Activated naive CD4-positive, alpha-beta T cell treated with anti-CD3 and anti-CD28 coated beads, Interleukin-2, amount 10 ng/mL, durations not matched to agents 7 days and 5 days (primary cell): Measurements from ENCODE around the gene AGPAT4.
A peak's percentile ranks its signal among the peaks of the same experiment; 100 is the strongest.
"Not testable (repeated sequence)": the region's sequence is repeated elsewhere in the genome, so short reads cannot be mapped to it uniquely, and the experiment has no call there.

Source experiments
- CTCF ChIA-PET: fragments of 350-600 bp; sonication (Branson Sonifier 250); formaldehyde crosslinking; loops from one replicate; lab custom pipeline; 2021; ENCODE audit warnings: antibody characterized with exemption; lab: Charles Lee
- DNase-seq: peaks from one replicate; pipeline ENCODE4 v3.0.0-alpha.2; 2020
- H3K27ac Mint-ChIP-seq: one replicate; pipeline ENCODE4 v1.8.0; 2021; ENCODE audit warnings: mild to moderate bottlenecking, moderate library complexity, mixed read lengths
- H3K27me3 Mint-ChIP-seq: one replicate; pipeline ENCODE4 v1.8.0; 2021; ENCODE audit warnings: mild to moderate bottlenecking, mixed read lengths
- H3K36me3 Mint-ChIP-seq: one replicate; pipeline ENCODE4 v1.8.0; 2021; ENCODE audit warnings: mixed read lengths
- H3K4me1 Mint-ChIP-seq: one replicate; pipeline ENCODE4 v1.8.0; 2021; ENCODE audit warnings: mixed read lengths
- H3K4me3 Mint-ChIP-seq: one replicate; pipeline ENCODE4 v1.8.0; 2021; ENCODE audit warnings: mild to moderate bottlenecking, moderate library complexity, mixed read lengths
- H3K9me3 Mint-ChIP-seq: one replicate; pipeline ENCODE4 v1.8.0; 2021; ENCODE audit warnings: mixed read lengths

The AGPAT4 gene

GRCh38 chr6:161198783-161199460, 74.9 kb downstream of the AGPAT4 start:
- H3K27ac Mint-ChIP-seq = no peak overlapping the region
- DNase-seq = no peak
- no peaks in the 10 kb centered on the region for H3K4me1 Mint-ChIP-seq
- H3K4me3 Mint-ChIP-seq = no peak overlapping the region
- no peaks in the 10 kb centered on the region for H3K27me3 Mint-ChIP-seq
- H3K36me3 Mint-ChIP-seq = no peaks in the 10 kb centered on the region
- peaks cover 4% of the 10 kb centered on the region for H3K9me3 Mint-ChIP-seq
- CTCF ChIA-PET = no interaction called here

GRCh38 chr6:161198176-161198575, 75.7 kb downstream of the AGPAT4 start:
- H3K4me3 Mint-ChIP-seq = no peak overlapping the region
- H3K4me1 Mint-ChIP-seq = no peaks in the 10 kb centered on the region
- no peaks in the 10 kb centered on the region for H3K36me3 Mint-ChIP-seq
- no peak for DNase-seq
- CTCF ChIA-PET = no interaction called here
- no peak overlapping the region for H3K27ac Mint-ChIP-seq
- peaks cover 4% of the 10 kb centered on the region for H3K9me3 Mint-ChIP-seq
- no peaks in the 10 kb centered on the region for H3K27me3 Mint-ChIP-seq

DNA sequence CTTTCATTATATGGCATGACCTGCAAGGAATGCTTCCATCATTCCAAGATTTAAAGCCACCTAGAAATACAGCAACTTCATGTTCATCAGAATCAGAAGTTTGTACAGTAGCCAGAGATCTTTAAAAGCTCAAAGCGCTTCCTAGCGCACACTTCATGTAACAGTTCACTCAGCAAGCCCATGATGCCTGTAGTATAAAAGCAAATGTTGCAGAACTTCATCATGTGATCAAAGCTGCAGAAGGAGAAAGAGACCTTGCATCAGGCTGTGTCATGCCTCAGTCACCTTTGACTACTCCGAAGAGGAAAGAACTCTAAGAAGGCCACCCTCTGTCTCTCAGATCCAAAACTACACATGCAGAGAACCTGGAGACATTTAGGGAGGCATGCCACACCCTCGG, 78.5 kb downstream of the AGPAT4 start:
- Mint-ChIP-seq H3K27me3 (no peaks in the 10 kb centered on the region), H3K36me3 (no peaks in the 10 kb centered on the region), H3K27ac (no peak overlapping the region), H3K4me3 (no peak overlapping the region), H3K9me3 (peaks cover 12% of the 10 kb centered on the region), H3K4me1 (no peaks in the 10 kb centered on the region)
- CTCF ChIA-PET = no interaction called here
- no peak for DNase-seq

GRCh38 chr6:161194374-161194773, 79.5 kb downstream of the AGPAT4 start:
- no peak overlapping the region for H3K27ac Mint-ChIP-seq
- CTCF ChIA-PET = no interaction called here

DNA sequence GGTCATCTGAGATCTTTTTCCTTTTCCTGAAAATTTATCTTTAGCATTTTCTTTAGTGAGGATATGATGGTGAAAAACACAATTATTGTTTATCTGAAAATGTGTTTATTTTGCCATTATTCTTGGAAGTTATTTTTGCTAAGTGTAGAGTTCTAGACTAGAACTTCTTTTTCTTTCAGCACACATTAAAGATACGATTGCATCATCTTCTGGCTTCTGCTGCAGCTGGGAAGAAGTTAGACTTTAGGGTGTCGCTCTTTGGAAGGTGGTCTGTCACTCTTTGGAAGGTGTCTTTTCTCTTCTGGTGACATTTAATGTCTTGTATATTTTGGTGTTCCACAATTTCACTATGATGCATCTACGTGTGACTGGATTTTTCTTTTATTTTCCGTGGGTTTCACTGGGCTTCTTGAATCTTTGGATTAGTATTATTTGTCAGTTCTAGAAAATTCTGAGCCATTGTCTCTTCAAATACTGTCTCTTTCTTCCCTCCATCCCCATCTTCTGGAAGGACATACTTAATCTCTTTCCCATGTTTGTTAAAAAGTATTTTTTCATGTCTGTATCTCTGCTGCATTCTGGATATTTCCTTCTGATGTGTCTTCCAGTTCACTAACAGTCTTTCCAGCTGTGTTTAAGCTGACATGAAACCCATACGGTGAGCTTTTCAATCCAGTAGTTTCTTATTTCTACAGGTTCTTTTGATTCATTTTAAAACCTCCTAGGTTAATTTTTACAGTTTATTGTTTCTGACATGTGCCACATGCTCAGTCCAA, 81.0 kb downstream of the AGPAT4 start:
- Mint-ChIP-seq H3K36me3 (no peaks in the 10 kb centered on the region), H3K9me3 (peaks cover 12% of the 10 kb centered on the region), H3K4me3 (no peak overlapping the region), H3K4me1 (no peaks in the 10 kb centered on the region), H3K27me3 (no peaks in the 10 kb centered on the region), H3K27ac (no peak overlapping the region)
- no peak for DNase-seq
- CTCF ChIA-PET = no interaction called here

More at GRCh38 chr6:161194374-161194773, 79.5 kb downstream of the AGPAT4 start:
- H3K27me3 Mint-ChIP-seq = no peaks in the 10 kb centered on the region
- H3K36me3 Mint-ChIP-seq = no peaks in the 10 kb centered on the region
- H3K4me1 Mint-ChIP-seq = no peaks in the 10 kb centered on the region
- H3K9me3 Mint-ChIP-seq = peaks cover 12% of the 10 kb centered on the region
- no peak for DNase-seq
- no peak overlapping the region for H3K4me3 Mint-ChIP-seq

DNA sequence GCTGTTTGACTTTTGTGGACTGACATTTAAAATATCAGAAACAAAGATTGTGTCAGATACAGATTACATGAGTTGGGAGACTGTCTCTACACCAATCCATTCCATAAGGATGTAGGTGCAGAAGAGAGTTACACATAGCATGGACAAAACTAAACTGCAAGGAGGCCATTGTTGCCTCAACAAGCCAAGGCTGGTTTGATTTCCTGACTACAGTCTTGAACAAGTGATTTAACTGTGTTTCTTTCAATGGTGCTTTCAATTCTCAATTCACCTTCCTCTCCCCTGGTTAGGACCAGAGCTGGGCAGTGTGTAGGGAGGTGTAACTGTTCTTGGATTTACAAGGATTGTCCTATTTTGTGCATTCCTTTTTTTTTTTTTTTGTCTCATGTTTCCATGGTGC, 82.2 kb downstream of the AGPAT4 start:
- CTCF ChIA-PET = interaction anchor here (0.6 to 0.7 kb wide), 2 partner anchors 42 to 212 kb away, joined by 3 read pairs; no protein-coding TSS in a partner anchor
- peaks cover 12% of the 10 kb centered on the region for H3K9me3 Mint-ChIP-seq
- H3K27ac Mint-ChIP-seq = no peak overlapping the region
- H3K36me3 Mint-ChIP-seq = no peaks in the 10 kb centered on the region
- no peaks in the 10 kb centered on the region for H3K27me3 Mint-ChIP-seq
- no peak for DNase-seq
- H3K4me1 Mint-ChIP-seq = peaks cover 2% of the 10 kb centered on the region
- H3K4me3 Mint-ChIP-seq = no peak overlapping the region

GRCh38 chr6:161191007-161191406, 82.9 kb downstream of the AGPAT4 start:
- CTCF ChIA-PET = no interaction called here

DNA sequence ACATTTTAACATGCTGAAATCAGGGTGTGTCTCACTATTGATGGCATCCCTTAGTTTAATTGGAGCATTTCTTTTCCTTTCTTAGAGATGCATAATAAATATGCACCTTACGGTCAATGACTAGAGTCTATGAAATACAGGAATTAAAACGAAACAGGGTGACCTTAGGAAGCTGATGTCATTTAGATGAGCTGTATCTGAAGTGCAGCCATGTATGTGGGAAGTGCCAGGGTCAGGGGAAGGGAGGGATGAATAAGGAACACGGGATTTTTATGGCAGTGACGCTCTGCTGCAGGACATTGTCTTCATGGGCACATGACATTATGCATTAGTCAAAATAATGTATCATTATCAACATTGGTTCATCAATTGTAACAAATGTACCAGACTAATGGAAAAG, 84.0 kb downstream of the AGPAT4 start:
- no peak overlapping the region for H3K27ac Mint-ChIP-seq
- no peak for DNase-seq
- CTCF ChIA-PET = no interaction called here
- H3K4me3 Mint-ChIP-seq = no peak overlapping the region
- H3K4me1 Mint-ChIP-seq = peaks cover 7% of the 10 kb centered on the region
- H3K9me3 Mint-ChIP-seq = peaks cover 13% of the 10 kb centered on the region
- peaks cover 3% of the 10 kb centered on the region for H3K36me3 Mint-ChIP-seq
- H3K27me3 Mint-ChIP-seq = peaks cover 4% of the 10 kb centered on the region

More at GRCh38 chr6:161191007-161191406, 82.9 kb downstream of the AGPAT4 start:
- Mint-ChIP-seq H3K27ac (no peak overlapping the region), H3K4me3 (no peak overlapping the region), H3K9me3 (peaks cover 13% of the 10 kb centered on the region), H3K27me3 (peaks cover 4% of the 10 kb centered on the region), H3K4me1 (peaks cover 7% of the 10 kb centered on the region), H3K36me3 (peaks cover 3% of the 10 kb centered on the region)
- no peak for DNase-seq

GRCh38 chr6:161188547-161189465, 85.1 kb downstream of the AGPAT4 start:
- Mint-ChIP-seq H3K27ac (no peak overlapping the region), H3K36me3 (peaks cover 3% of the 10 kb centered on the region), H3K9me3 (peaks cover 10% of the 10 kb centered on the region), H3K4me3 (no peak overlapping the region), H3K27me3 (peaks cover 4% of the 10 kb centered on the region), H3K4me1 (peaks cover 7% of the 10 kb centered on the region)
- CTCF ChIA-PET = no interaction called here
- no peak for DNase-seq

DNA sequence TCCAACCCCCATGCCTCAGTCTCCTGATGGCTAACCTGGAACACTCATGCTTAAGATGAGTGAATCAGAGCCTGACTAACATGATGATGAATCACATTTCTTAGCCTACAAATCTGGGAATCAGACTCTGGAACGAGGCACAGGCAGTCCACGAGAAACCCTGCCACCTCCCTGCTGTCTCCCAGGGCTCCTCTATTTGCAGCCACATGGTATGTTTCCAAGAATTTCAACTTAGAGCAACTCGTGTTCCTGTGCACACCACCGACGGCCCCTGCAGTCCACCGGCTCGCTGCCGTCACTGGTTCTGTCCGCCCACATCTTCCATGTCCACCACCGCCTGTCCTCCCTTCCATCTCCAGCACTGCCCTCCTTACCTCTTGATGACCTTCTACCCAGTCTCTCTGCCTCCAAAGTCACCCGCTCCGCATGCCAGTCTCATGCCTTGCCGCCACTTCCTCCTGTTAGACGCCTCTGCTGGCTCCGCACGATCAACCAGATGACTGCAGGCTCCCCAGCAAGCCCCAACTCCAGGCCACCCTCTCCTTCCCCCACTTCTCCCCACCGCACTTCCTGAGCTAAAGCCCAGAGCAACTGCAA, 87.6 kb downstream of the AGPAT4 start:
- no peak for DNase-seq
- H3K27ac Mint-ChIP-seq = peak overlapping the region; percentile 56
- H3K9me3 Mint-ChIP-seq = peaks cover 2% of the 10 kb centered on the region
- no peak overlapping the region for H3K4me3 Mint-ChIP-seq
- peaks cover 3% of the 10 kb centered on the region for H3K36me3 Mint-ChIP-seq
- CTCF ChIA-PET = no interaction called here
- H3K27me3 Mint-ChIP-seq = peaks cover 4% of the 10 kb centered on the region
- H3K4me1 Mint-ChIP-seq = peaks cover 7% of the 10 kb centered on the region

DNA sequence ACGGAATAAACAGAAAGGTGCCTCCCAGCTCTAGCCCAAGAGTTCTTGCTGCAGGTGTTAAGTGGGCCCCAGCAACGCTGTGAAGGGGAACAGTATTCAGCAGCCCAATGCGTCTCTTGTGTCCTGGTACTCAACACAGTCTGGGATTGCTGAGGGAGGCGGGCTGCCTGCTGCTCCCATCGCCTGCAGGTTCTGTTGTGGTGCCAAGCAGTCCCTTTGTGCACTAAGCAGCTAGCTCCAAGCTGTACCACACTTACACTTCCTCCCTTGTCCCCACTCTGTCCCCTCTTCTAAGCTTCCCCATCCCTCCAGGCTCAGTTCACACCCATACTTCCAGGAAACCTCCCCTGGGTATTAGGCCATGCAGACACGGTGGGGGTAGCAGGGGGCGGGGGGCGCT, 92.7 kb downstream of the AGPAT4 start:
- H3K4me1 Mint-ChIP-seq = no peaks in the 10 kb centered on the region
- H3K36me3 Mint-ChIP-seq = peaks cover 3% of the 10 kb centered on the region
- no peak overlapping the region for H3K27ac Mint-ChIP-seq
- CTCF ChIA-PET = no interaction called here
- no peak overlapping the region for H3K4me3 Mint-ChIP-seq
- H3K27me3 Mint-ChIP-seq = no peaks in the 10 kb centered on the region
- DNase-seq = no peak
- peaks cover 14% of the 10 kb centered on the region for H3K9me3 Mint-ChIP-seq

DNA sequence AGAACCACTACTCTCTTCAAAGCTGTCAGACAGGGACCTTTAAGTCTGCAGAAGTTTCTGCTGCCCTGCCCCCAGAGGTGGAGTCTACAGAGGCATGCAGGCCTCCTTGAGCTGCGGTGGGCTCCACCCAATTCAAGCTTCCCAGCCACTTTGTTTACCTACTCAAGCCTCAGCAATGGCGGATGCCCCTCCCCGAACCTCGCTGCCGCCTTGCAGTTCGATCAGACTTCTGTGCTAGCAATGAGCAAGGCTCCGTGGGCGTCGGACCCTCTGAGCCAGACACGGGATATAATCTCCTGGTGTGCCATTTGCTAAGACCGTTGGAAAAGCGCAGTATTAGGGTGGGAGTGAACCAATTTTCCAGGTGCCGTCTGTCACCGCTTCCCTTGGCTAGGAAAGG, 95.7 kb downstream of the AGPAT4 start:
- H3K4me3 Mint-ChIP-seq, H3K4me1 Mint-ChIP-seq, H3K27ac Mint-ChIP-seq, CTCF ChIA-PET, H3K27me3 Mint-ChIP-seq, H3K36me3 Mint-ChIP-seq, DNase-seq: not testable (repeated sequence)
- peaks cover 21% of the 10 kb centered on the region for H3K9me3 Mint-ChIP-seq

GRCh38 chr6:161176428-161176827, 97.4 kb downstream of the AGPAT4 start:
- peaks cover 21% of the 10 kb centered on the region for H3K9me3 Mint-ChIP-seq
- CTCF ChIA-PET, DNase-seq, H3K27ac Mint-ChIP-seq, H3K27me3 Mint-ChIP-seq, H3K4me1 Mint-ChIP-seq, H3K4me3 Mint-ChIP-seq, H3K36me3 Mint-ChIP-seq: not testable (repeated sequence)

GRCh38 chr6:161172769-161173168, 101.1 kb downstream of the AGPAT4 start:
- peaks cover 15% of the 10 kb centered on the region for H3K9me3 Mint-ChIP-seq
- H3K27ac Mint-ChIP-seq, H3K4me1 Mint-ChIP-seq, H3K27me3 Mint-ChIP-seq, H3K4me3 Mint-ChIP-seq, DNase-seq, H3K36me3 Mint-ChIP-seq, CTCF ChIA-PET: not testable (repeated sequence)
